HepG2 (cell line): ENCODE measurements around the gene UCN2. TPM values are rescaled to one million over a fixed set of nuclear protein-coding genes. Genes with fewer than 3 reads are reported as not detected.

Experiments used
- CCDC6 ChIP-seq: sonication (generic); formaldehyde crosslinking; IDR thresholded peaks from 2 replicates; pipeline ENCODE4 v1.8.1; 2022; ENCODE audit warnings: mild to moderate bottlenecking, missing genetic modification reagents, moderate library complexity
- ELF3 ChIP-seq: IDR thresholded peaks from 2 replicates; pipeline ENCODE4 v1.6.1; 2016; ENCODE audit warnings: missing genetic modification reagents, missing compliant biosample characterization
- FOXC1 ChIP-seq: sonication (generic); formaldehyde crosslinking; IDR thresholded peaks from 2 replicates; pipeline ENCODE4 v1.8.0; 2022; ENCODE audit warnings: mild to moderate bottlenecking, missing genetic modification reagents, borderline replicate concordance
- GATA4 ChIP-seq: sonication (generic); IDR thresholded peaks from 2 replicates; pipeline ENCODE4 v1.6.1; 2016; ENCODE audit warnings: antibody characterized with exemption, low read depth, borderline replicate concordance
- MIER2 ChIP-seq: IDR thresholded peaks from 2 replicates; pipeline ENCODE4 v1.6.1; 2016; ENCODE audit warnings: missing biosample characterization, missing genetic modification reagents
- NR2C2 ChIP-seq: sonication (generic); formaldehyde crosslinking; IDR thresholded peaks from 2 replicates; pipeline ENCODE4 v1.4.0; 2020; ENCODE audit warnings: missing genetic modification reagents, mild to moderate bottlenecking, moderate library complexity, borderline replicate concordance
- NR2F1 ChIP-seq, 2 experiments: fragments of 450-650 bp in 1 of 2; formaldehyde crosslinking in 1 of 2; IDR thresholded peaks; 2 replicates each; pipeline versions ENCODE4 v1.5.0 to v1.6.1; 2016 to 2020; ENCODE audit warnings: mild to moderate bottlenecking in 1 of 2, missing compliant biosample characterization in 1 of 2, missing genetic modification reagents in 1 of 2, moderate library complexity in 1 of 2
- PAWR ChIP-seq: sonication (generic); formaldehyde crosslinking; IDR thresholded peaks from 2 replicates; pipeline ENCODE4 v1.4.0; 2020; ENCODE audit warnings: missing genetic modification reagents, mild to moderate bottlenecking, borderline replicate concordance
- PHF5A ChIP-seq: IDR thresholded peaks from one replicate; pipeline ENCODE4 v1.6.1; 2018; ENCODE audit warnings: low read depth, missing genetic modification reagents; ENCODE audit not compliant: unreplicated experiment
- REXO4 ChIP-seq: sonication (generic); formaldehyde crosslinking; IDR thresholded peaks from 2 replicates; pipeline ENCODE4 v1.8.0; 2022; ENCODE audit warnings: missing genetic modification reagents, mild to moderate bottlenecking, borderline replicate concordance
- STAT6 ChIP-seq: sonication (generic); formaldehyde crosslinking; IDR thresholded peaks from 2 replicates; pipeline ENCODE4 v1.4.0; 2020; ENCODE audit warnings: missing genetic modification reagents, mild to moderate bottlenecking, borderline replicate concordance
- TEAD2 ChIP-seq: sonication (generic); formaldehyde crosslinking; IDR thresholded peaks from 2 replicates; pipeline ENCODE4 v1.9.0; 2021; ENCODE audit warnings: missing genetic modification reagents
- TEF ChIP-seq: sonication (generic); formaldehyde crosslinking; IDR thresholded peaks from 2 replicates; pipeline ENCODE4 v1.5.0; 2020; ENCODE audit warnings: missing genetic modification reagents
- TFDP2 ChIP-seq: sonication (generic); formaldehyde crosslinking; IDR thresholded peaks from 2 replicates; pipeline ENCODE4 v1.4.0; 2020; ENCODE audit warnings: missing genetic modification reagents
- TMF1 ChIP-seq: sonication (generic); formaldehyde crosslinking; IDR thresholded peaks from 2 replicates; pipeline ENCODE4 v1.8.1; 2022; ENCODE audit warnings: low read depth, missing genetic modification reagents
- ZBTB1 ChIP-seq: sonication (generic); formaldehyde crosslinking; IDR thresholded peaks from 2 replicates; pipeline ENCODE4 v1.4.0; 2020; ENCODE audit warnings: missing genetic modification reagents, borderline replicate concordance
- ZNF160 ChIP-seq: sonication (generic); formaldehyde crosslinking; IDR thresholded peaks from 2 replicates; pipeline ENCODE4 v1.8.0; 2022; ENCODE audit warnings: mild to moderate bottlenecking, inconsistent platforms, missing genetic modification reagents
- ZNF18 ChIP-seq: sonication (generic); formaldehyde crosslinking; IDR thresholded peaks from 2 replicates; pipeline ENCODE4 v1.8.0; 2022; ENCODE audit warnings: mild to moderate bottlenecking, missing genetic modification reagents; ENCODE audit not compliant: insufficient replicate concordance
- ZNF709 ChIP-seq: sonication (generic); formaldehyde crosslinking; IDR thresholded peaks from 2 replicates; pipeline ENCODE4 v1.5.0; 2020; ENCODE audit warnings: mild to moderate bottlenecking, missing genetic modification reagents
- ZNF768 ChIP-seq: sonication (generic); formaldehyde crosslinking; IDR thresholded peaks from 2 replicates; pipeline ENCODE4 v1.4.0; 2020; ENCODE audit warnings: missing genetic modification reagents
- ZSCAN30 ChIP-seq: sonication (generic); formaldehyde crosslinking; IDR thresholded peaks from 2 replicates; pipeline ENCODE4 v1.5.0; 2020; ENCODE audit warnings: mild to moderate bottlenecking, missing genetic modification reagents
- polyA plus RNA-seq, 8 experiments: library from polyadenylated mRNA; depleted of rRNA in 3 of 8; stranded (reverse) in 7 of 8; unstranded in 1 of 8; fragments of >200 nt; fragmentation: Illumina TruSeq in 4 of 8; extraction: Trizol in 4 of 8; gene quantifications; 2 replicates each; pipeline versions ENCODE4 v1.2.1 to v1.2.3, GENCODE V29; 2011 to 2016; ENCODE audit warnings: low read depth in 4 of 8, missing spikeins in 1 of 8, mixed read lengths in 1 of 8; ENCODE audit not compliant: insufficient read depth in 1 of 8
- total RNA-seq, 5 experiments: library from RNA; depleted of rRNA; stranded (reverse); fragments of >200 nt; fragmentation: Illumina TruSeq; extraction: Trizol; gene quantifications; 2 replicates each; pipeline ENCODE4 v1.2.3, GENCODE V29; 2016; ENCODE audit warnings: low read depth in 1 of 5

Gene UCN2
- total and polyA plus RNA-seq, 2 of the 13 experiments (the other 11 are each of a cell fraction or from before 2014, with no cell fraction given): 0.07 to 1.5 TPM

DNA sequence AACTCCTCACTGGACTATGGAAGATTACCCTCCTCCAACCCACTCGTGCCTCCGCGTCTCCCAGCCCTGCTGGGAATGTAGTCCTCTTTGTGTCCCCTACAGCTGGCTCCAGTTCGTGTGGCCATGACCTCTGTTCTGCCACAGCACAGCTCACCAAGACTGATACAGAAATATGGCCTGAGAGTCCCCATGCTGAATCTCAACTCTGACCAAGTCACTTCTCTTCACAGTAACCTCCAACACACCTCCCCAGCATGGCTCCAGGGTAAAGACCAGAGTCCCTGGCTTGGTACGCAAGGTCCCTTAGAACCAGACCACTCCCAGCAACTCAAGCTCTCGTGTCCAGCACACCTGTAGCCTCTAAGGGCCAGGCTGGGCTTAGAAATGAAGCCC, 33.8 kb upstream of the UCN2 start (continued):
- no peak for TF ChIP-seq ZBTB1
- no peak for TF ChIP-seq FOXC1
- TF ChIP-seq ZNF160 (CRISPR knock-in tag): no peak
- TF ChIP-seq PAWR (CRISPR knock-in tag): no peak
- TF ChIP-seq MIER2: no peak
- TF ChIP-seq TFDP2 (CRISPR knock-in tag): no peak
- TF ChIP-seq STAT6 (CRISPR knock-in tag): no peak
- TF ChIP-seq ZNF768 (CRISPR knock-in tag): no peak
- TF ChIP-seq PHF5A (CRISPR knock-in tag): peak; percentile 21
- TF ChIP-seq NR2C2 (CRISPR knock-in tag): no peak
- no peak for TF ChIP-seq REXO4 (CRISPR knock-in tag)
- TF ChIP-seq CCDC6 (CRISPR knock-in tag): no peak
- no peak for TF ChIP-seq TMF1 (CRISPR knock-in tag)
- TF ChIP-seq GATA4: no peak
- no peak for TF ChIP-seq NR2F1 (CRISPR knock-in tag; IDR thresholded peaks at IDR 0.05)
- TF ChIP-seq ELF3 (CRISPR knock-in tag): no peak
- TF ChIP-seq ZSCAN30 (CRISPR knock-in tag): no peak
- TF ChIP-seq ZNF18 (CRISPR knock-in tag): peak; percentile 41
- TF ChIP-seq ZNF709 (CRISPR knock-in tag): no peak
- TF ChIP-seq TEAD2: no peak
- no peak for TF ChIP-seq TEF (CRISPR knock-in tag)
